NCI-H82 treated with DMSO at 0.1 percent for 48 hours (cell line): ENCODE results near the gene ALKBH1.
"Not testable (repeated sequence)": the region's sequence is repeated elsewhere in the genome, so short reads cannot be mapped to it uniquely, and the experiment has no call there.

Experiments
- DNase-seq: peaks from one replicate; lab custom pipeline; 2025; ENCODE audit not compliant: unreplicated experiment; lab: John Stamatoyannopoulos, UW

Gene ALKBH1

DNA sequence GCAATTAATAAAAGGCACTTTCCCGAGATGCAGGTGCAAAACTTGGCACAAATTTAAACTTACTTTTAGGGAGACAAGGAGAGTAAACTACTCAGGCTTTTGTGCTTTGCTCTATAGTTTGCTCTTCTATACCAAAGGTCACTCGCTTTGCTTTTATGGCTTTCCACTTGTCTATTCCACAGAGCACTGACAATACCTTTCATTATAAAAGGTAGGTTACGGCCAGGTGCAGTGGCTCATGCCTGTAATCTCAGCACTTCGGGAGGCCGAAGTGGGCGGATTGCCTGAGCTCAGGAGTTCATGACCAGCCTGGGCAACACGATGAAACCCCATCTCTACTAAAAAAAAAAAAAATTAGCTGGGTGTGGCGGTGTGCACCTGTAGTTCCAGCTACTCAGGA, 32.9 kb downstream of the ALKBH1 start:
- no peak for DNase-seq

DNA sequence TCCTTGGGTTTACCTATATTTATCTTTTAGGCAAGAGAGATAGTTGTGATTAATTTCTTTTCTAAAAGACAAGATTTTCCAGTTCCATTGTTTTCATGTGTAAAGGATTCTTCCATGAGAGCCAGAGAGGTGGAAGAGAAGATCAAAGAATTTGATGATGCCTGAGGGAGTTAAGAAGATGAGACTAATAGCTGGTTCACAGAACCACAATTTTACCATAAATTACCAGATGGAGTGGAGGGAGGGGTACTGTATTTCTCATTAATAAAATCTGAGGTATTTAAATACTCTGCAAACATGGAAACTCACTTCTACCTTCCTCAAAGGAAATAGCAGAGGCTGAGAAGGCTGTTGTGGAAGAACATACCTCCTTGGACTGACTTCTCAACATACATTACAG, 34.6 kb downstream of the ALKBH1 start:
- DNase-seq: no peak

DNA sequence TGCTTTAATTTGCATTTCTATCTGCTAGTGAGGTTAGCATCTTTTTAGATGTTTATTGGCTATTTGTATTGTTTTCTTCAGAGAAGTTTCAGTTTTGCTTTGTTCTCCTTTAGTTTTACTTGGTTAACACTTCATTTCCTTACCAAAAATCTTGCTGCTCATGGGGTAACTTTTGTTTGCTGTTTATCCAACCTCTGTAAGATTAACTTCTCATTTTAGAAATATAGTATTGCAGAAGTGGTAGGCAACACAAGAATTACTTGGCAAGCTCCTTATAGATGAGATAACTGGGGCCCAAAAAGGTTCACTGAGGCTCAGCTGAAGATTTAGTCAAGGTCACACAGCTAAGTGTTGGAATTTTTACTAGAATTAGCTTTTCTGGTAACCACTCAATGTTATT, 40.5 kb downstream of the ALKBH1 start:
- no peak for DNase-seq

DNA sequence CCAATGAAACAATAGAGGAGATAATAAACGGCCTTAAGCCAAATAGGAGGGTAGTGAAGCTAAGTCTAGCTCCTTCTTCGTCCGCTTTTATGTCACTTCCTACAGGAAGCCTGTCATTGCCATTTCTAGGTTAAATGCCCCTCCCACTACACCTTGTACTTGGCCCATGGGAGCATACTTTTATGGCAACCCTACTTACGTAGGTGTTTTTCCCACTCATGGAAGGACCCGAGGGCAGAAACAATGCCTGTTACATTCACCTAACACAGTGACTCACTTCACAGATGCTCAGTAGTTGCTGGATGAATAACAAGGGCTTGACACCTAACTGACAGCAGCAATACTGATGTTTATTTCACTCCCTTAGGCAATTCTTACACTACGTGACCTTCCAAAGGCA, 44.5 kb downstream of the ALKBH1 start:
- DNase-seq: no peak

DNA sequence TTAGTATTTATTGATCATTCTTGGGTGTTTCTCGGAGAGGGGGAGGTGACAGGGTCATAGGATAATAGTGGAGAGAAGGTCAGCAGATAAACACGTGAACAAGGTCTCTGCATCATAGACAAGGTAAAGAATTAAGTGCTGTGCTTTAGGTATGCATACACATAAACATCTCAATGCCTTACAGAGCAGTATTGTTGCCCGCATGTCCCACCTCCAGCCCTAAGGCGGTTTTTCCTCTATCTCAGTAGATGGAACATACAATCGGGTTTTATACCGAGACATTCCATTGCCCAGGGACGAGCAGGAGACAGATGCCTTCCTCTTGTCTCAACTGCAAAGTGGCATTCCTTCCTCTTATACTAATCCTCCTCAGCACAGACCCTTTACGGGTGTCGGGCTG, 46.3 kb downstream of the ALKBH1 start:
- DNase-seq: not testable (repeated sequence)

DNA sequence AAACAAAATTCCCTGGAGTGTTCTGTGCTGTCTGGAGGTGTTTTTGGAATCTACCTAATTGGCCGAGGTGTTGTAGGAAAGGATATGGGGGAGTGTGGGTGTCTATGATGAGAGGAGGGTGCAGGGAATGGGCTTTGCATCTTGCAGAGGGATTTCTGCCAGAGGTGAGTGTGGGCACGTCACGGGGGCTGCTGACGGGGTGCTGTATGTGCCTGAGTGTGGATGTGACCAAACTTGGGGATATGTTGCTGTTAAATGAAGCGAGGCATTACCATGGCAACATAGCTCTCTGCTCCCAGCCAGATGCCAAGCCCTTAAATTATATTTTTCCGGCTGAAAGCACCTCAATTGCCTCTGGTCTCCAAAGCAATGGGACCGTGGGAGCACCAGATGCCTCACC, 47.1 kb downstream of the ALKBH1 start:
- no peak for DNase-seq

DNA sequence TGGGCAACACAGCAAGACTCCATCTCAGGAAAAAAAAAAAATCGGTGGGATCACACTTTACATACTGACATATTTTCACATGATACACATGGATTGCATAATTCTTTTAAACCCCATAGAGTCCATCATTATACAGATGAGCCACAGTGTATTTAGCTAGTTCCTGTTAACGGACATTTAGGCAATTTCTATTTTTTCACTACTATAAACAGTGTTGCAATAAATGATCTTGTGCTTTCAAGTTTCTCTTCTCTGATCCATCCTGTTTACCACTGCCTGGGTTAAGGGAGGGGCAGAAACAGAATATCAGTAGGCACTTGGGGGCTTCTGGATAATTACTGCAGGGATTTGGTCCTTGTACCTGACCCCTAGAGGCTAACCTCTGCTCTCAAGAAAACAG, 48.0 kb downstream of the ALKBH1 start:
- no peak for DNase-seq

DNA sequence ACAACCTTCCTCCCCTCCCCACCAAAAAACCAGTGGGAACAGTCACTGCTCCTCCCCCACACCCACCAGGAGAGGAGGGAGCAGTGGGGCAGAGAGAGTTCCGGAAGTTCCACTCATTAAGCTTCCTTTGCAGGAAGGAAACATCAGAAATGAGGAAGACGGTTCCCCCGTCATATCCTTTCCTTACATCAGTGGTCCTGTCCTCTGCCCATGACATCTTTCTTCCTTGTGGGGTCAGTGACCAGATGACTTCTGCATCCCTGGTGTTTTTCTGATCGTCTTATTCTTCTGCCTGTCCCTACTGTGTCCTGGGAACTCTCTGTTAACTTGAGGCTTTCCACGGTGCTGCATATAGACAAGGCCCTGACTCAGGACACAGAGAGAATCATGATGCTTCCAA, 50.5 kb downstream of the ALKBH1 start:
- DNase-seq: no peak

DNA sequence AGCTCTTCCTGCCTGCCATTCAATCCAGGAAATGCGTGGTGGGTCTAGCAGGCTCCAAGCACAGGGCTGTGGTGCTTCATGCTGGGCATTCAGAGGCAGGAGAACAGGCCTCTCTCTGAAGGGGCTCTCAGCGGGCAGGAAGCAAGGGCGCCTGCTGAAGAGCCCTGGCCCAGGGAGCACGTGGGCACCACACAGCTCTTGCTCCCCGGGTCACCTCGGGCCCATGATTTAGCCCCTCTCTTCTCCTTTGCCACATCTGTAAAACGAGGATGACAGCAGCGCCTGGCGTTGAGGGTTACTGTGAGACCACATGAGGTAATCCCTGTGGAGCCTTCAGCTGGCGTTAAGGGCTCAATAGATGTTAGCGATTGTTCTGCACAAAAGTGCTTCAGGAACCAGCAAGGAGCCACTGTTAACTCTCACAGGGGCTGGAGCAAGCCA, 53.8 kb downstream of the ALKBH1 start:
- DNase-seq: no peak

DNA sequence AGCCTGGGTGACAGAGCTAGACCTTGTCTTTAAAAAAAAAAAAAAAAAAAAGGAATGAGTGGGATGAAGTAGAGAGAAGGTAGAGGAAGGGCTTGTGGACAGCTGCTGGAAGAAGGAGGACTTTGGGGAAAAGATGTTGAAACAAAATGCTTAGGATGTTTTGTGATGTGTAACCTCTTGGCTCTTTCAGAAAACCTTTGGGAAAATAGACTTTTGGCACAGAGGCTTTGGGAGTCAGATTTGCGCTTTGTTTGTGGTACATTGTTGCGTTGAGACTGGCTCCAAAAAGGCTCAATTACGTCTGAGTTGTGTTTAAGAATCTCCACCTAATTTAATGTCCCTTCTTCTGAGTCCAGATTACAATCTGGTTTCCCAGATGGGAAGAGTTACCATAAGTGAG, 58.5 kb downstream of the ALKBH1 start:
- DNase-seq: no peak

DNA sequence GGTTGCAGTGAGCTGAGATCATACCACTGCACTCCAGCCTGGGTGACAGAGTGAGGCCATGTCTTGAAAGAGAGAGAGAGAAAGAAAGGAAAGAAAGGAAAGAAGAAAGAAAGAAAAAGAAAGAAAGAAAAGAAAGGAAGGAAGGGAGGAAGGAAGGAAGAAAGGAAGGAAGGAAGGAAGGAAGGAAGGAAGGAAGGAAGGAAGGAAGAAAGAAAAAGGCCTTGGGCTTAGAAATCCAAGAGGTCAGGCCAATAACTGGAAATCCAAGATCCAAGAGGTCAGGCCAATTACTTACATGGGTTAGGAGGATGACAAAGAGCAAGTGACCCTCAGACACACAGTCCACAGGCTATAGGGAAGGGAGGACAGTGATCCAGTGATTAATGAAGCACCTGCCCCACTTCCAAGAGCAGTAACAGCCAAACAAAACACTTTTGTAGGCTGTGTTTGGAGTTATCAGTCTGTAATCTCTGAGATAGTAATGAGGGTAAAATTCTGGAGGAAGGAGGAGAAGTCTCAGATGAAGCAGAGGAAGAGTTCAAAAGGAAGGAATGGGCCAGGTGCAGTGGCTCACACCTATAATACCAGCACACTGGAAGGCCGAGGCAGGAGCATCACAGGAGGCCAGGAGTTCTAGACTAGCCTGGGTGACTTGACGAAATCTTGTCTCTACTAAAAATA, 59.2 kb downstream of the ALKBH1 start:
- no peak for DNase-seq

DNA sequence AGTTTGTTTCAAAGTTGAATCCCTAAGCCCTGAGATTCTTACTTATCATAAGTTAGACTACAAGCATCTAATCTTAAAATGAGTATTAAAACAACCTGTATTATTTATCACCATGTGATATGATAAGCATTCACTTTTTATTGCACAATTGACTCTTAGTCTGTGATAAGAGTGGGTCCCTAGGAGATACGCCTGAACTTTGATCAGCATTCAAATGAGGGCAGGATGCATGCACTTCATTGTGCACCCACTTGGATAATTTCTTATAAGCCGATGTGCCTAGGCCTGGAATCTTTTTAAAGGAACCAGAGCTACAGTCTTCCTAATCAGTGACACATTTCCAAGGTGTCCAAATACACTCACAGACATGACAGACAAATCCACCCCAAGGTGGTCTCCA, 60.0 kb downstream of the ALKBH1 start:
- DNase-seq: no peak

DNA sequence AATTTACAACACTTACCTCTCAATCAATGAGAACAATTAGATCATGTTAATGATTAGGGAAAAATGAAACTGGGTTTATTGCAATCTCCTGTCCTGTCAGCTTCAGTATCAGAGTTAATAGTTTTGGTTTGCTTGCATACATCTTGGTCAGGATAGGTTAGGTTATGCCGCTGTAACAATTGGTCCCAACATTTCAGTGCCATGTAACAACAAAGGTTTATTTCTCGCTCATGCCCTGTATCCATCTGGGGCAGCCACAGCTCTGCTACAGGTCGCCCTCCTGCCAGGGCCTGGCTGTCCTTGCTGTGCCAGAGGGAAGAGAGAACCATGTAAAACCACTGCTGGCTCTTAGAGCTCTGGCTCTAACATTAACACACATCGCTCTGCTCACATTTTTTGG, 60.9 kb downstream of the ALKBH1 start:
- no peak for DNase-seq

DNA sequence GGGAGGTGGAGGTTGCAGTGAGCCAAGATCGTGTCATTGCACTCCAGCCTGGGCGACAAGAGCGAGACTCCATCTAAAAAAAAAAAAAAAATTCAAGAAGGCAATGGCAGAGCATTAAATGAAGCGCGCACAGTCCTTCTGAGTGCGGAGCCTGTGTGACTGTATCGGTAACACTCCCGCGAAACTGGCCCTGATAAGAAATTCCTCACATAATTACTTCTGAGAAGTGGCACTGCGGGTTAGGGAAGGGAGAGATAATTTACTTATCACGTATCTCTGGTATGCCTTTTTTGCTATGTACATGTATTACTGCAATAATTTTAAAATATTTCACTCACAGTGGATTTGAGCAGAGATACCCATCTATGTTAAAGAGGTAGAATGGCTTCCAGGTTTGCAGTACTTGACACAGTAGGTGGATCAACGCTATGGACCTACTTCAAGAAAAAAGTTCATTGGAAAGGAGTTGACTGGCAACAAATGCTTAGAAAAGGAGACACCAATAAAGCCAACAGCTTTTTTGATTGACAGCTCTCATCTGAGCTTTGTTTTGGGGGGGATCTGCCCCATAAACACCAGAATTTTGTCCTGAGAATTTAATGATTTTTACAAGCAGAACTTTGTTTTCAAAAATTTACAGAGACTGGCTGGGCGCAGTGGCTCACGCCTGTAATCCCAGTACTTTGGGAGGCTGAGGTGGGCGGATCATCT, 62.1 kb downstream of the ALKBH1 start:
- DNase-seq: no peak

DNA sequence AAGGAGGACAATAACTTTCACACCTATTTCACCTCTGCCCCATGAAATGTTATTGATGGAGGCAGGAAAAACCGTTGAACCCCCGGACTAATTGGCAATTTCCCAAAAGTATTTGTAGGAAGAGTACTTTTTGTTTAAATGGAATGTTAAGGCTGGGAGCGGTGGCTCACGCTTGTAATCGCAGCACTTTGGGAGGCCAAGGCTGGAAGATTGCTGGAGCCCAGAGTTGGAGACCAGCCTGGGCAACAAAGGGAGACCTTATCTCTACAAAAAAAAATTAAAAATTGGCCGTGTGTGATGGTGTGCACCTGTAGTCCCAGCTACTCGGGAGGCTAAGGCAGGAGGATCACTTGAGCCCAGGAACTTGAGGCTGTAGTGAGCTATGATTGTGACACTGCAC, 65.4 kb downstream of the ALKBH1 start:
- DNase-seq: no peak

DNA sequence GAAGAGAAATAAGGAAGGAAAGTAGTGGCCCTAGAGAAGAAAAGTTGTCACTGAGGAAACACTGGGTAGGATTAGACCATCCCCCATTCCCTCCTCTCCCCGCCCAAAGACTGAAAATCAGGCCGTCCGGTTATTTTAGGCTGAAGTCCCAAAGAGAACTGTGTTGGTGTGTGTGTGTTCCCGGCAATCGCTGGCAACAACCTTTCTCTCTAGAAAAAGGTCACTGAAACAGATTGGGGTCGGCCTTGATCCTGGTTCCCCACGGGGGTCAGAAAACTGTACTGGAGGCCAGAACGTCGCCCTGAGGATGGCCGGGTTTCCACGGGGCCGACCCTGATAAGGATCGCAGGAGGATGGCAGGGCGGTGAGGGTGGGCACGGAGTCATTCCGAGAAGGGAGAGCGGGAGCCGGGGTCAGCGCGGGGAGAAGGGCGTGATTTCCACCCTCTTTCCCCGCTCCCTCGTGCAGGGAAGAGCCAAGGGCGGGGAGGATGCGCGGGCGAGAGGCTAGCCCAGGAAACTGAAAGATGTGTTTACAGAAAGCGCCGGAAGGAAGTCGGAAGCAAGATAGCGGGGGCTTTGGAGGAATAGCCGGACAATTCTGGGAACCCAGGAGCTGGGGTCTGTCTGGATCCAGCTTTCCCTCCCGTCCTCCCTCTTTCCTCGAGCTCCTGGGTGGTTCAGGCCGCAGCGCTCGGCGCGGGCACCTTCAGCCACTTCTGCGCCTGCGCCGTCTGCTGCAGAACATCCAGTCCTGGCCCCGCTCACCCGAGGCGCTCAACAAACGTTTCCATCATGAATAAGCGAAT, 66.1 kb downstream of the ALKBH1 start:
- no peak for DNase-seq

DNA sequence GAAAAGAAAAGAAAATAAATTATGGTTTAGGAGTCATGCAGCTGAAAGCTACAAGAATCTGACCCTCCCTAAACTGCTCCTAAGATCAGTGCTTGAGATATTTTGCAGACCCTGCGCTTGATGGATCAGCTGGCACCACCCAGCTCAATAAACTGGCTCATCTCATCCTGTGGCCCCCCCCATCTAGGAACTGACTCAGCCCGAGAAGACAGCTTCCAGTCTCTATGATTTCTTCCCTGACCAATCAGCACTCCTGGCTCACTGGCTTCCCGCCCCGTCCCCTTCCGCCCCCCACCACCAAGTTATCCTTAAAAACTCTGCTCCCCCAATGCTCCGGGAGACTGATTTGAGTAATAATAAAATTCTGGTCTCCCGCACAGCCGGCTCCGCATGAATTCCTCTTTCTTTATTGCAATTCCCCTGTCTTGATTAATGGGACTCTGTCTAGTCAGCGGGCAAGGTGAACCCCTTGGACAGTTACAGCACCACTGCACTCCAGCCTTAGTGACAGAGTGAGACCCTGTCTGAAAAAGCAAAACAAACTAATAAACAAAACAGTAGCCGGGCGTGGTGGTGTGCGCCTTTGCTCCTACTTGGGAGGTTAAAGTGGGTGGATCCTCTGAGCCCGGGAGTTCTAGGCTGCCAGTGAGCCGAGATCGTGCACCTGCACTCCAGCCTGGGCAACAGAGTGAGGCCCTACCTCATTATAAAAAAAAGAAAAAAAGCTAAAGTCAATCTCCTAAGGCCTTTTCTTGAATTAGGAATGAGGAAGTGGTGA, 66.9 kb downstream of the ALKBH1 start:
- DNase-seq: no peak

DNA sequence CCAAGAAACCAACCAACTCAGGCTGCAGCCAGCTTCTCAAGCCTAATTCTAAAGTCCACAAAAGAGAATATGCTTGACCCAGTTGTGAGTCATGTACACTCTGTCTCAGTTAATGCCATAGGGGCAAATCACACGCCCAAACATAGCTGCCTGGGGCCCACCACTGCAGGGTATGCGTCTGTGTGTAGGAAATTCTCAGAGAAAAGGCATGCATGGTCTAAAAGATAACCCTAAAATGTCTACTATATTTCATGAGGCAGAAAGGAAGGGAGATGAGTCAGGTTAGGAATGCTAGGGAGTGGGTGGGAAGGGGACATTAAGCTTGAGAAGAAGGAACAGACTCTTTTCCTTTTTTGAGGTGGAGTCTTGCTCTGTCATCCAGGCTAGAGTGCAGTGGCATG, 69.1 kb downstream of the ALKBH1 start:
- DNase-seq: no peak

DNA sequence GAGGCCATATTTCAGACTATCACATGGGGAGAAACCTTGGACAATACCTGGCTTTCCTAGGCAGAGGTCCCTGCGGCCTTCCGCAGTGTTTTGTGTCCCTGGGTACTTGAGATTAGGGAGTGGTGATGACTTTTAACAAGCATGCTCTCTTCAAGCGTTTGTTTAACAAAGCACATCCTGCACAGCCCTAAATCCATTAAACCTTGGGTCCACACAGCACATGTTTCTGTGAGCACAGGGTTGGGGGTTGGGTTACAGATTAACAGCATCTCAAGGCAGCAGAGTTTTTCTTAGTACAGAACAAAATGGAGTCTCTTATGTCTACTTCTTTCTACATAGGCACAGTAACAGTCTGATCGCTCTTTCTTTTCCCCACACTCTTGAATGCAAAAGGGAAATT, 72.0 kb downstream of the ALKBH1 start:
- DNase-seq: not testable (repeated sequence)

DNA sequence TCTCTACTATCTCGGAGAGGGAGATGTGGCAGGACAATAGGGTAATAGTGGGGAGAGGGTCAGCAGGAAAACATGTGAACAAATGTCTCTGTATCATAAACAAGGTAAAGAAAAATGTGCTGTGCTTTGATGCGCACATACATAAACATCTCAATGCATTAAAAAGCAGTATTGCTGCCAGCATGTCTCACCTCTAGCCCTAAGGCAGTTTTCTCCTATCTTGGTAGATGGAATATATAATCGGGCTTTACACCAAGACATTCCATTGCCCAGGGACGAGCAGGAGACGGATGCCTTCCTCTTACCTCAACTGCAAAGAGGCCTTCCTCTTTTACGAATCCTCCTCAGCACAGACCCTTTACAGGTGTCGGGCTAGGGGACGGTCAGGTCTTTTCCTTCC, 72.4 kb downstream of the ALKBH1 start:
- not testable (repeated sequence) for DNase-seq

DNA sequence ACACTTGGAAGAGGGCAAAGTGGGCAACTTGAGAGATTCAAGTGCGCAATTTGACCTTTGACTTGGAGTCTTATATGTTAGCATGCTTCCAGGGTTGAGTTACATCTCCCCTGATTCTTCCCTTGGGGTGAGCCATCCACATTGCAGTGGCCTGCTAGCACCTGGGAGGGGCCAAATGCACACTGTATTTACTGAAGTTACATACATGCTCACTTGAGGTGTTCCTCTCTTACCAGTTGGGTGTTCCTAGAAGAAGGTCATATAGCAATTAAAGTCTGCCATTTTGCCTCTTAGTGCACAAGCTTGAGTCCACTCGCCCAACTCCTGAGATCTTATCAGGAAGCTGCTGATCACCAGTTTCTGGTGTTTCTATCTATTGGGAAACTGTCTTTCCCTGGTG, 77.7 kb downstream of the ALKBH1 start:
- DNase-seq: no peak
